ENCODE measurements around the gene CARS2.
"Not testable (repeated sequence)": the region's sequence is repeated elsewhere in the genome, so short reads cannot be mapped to it uniquely, and the experiment has no call there.

Gene CARS2

GRCh38 chr13:110616103-110617101 lies 89.5 kb downstream of the CARS2 start:
- peak; percentile 53 for DNase-seq (ENCODE audit: low read depth)

GRCh38 chr13:110615322-110616102 lies 90.4 kb downstream of the CARS2 start, which contains the start of gene NAXD:
TSS of gene NAXD (plus strand) at chr13:110615545. CDS start at chr13:110615602, 57 bp downstream.
- peak; percentile 96 for DNase-seq (ENCODE audit: low read depth)

GRCh38 chr13:110615005-110615321 lies 91.0 kb downstream of the CARS2 start:
- DNase-seq (ENCODE audit: low read depth), result no peak

- no peak for DNase-seq (ENCODE audit: low read depth)
Measured at GRCh38 chr13:110610955-110611595, 94.8 kb downstream of the CARS2 start.

GRCh38 chr13:110607675-110608224 lies 98.2 kb downstream of the CARS2 start:
- DNase-seq (ENCODE audit: low read depth), result no peak

GRCh38 chr13:110606281-110606680 lies 99.6 kb downstream of the CARS2 start:
- DNase-seq (ENCODE audit: low read depth), result not testable (repeated sequence)

- no peak for DNase-seq (ENCODE audit: low read depth)
Measured at GRCh38 chr13:110605132-110605531, 100.8 kb downstream of the CARS2 start.

- no peak for DNase-seq (ENCODE audit: low read depth)
Measured at GRCh38 chr13:110600980-110601379, 104.9 kb downstream of the CARS2 start.

- no peak for DNase-seq (ENCODE audit: low read depth)
Measured at GRCh38 chr13:110600261-110600819, 105.6 kb downstream of the CARS2 start.

- no peak for DNase-seq (ENCODE audit: low read depth)
Measured at GRCh38 chr13:110597041-110597689, 108.8 kb downstream of the CARS2 start.

- DNase-seq (ENCODE audit: low read depth), result peak; percentile 55
Measured at GRCh38 chr13:110593430-110594130, 112.3 kb downstream of the CARS2 start.

GRCh38 chr13:110592665-110593064 lies 113.3 kb downstream of the CARS2 start:
- peak; percentile 78 for DNase-seq (ENCODE audit: low read depth)

Data from fibroblast of gingiva (primary cell).